ENCODE results near the gene PDIA6. TPM values are rescaled to one million over a fixed set of nuclear protein-coding genes. Genes with fewer than 3 reads are reported as not detected.

PDIA6 gene
- total and polyA plus RNA-seq, 2 donors from 2014 or later = 190 to 225 TPM

DNA sequence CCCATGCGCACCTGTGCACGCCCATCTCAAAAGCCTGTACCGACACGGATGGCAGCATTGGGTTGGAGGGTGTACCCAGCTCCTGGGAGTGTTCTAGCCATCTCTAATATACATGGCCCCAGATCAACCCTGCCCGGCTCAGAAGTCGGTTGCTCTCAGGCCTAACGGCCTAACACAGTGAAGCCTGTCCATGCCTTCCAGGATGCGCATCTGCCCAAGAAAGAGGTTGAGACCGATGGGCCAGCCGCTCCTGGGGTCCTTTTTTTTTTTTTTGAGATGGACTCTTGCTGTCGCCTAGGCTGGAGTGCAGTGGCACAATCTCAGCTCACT, 32.1 kb downstream of the PDIA6 start:
- H3K9me3 ChIP-seq (ENCODE audit: control insufficient read depth in 2 of 3, insufficient read depth in 1 of 3, low read length in 3 of 3) = no peaks in the 10 kb centered on the region
- no peak overlapping the region for H3K9ac ChIP-seq (ENCODE audit: low read length in 3 of 3)
- H3K4me1 ChIP-seq (ENCODE audit: control insufficient read depth in 2 of 3, insufficient read depth in 2 of 3, low read depth in 1 of 3, low read length in 3 of 3) = peaks cover 0 to 10% (median 4%) of the 10 kb centered on the region in 3 donors
- intact Hi-C loops (cut with DNase I) = no loop called here
- no peak for DNase-seq
- peaks cover 4 to 30% (median 23%) of the 10 kb centered on the region in 3 donors for H3K36me3 ChIP-seq (ENCODE audit: control insufficient read depth in 2 of 3, insufficient read depth in 3 of 3, low read length in 3 of 3)
- H3K4me3 ChIP-seq (ENCODE audit: low read length in 3 of 3) = no peak overlapping the region
- TF ChIP-seq, protein P1, sequence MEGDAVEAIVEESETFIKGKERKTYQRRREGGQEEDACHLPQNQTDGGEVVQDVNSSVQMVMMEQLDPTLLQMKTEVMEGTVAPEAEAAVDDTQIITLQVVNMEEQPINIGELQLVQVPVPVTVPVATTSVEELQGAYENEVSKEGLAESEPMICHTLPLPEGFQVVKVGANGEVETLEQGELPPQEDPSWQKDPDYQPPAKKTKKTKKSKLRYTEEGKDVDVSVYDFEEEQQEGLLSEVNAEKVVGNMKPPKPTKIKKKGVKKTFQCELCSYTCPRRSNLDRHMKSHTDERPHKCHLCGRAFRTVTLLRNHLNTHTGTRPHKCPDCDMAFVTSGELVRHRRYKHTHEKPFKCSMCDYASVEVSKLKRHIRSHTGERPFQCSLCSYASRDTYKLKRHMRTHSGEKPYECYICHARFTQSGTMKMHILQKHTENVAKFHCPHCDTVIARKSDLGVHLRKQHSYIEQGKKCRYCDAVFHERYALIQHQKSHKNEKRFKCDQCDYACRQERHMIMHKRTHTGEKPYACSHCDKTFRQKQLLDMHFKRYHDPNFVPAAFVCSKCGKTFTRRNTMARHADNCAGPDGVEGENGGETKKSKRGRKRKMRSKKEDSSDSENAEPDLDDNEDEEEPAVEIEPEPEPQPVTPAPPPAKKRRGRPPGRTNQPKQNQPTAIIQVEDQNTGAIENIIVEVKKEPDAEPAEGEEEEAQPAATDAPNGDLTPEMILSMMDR (IDR thresholded peaks at IDR 0.05; ENCODE audit: borderline replicate concordance, extremely low read depth, insufficient read depth) = no peak
- H3K27me3 ChIP-seq (ENCODE audit: control insufficient read depth, insufficient read depth, low read length) = no peaks in the 10 kb centered on the region
- no peak overlapping the region for H3K27ac ChIP-seq (ENCODE audit: low read depth in 2 of 2, low read length in 2 of 2)
- FAIRE-seq = no peak

DNA sequence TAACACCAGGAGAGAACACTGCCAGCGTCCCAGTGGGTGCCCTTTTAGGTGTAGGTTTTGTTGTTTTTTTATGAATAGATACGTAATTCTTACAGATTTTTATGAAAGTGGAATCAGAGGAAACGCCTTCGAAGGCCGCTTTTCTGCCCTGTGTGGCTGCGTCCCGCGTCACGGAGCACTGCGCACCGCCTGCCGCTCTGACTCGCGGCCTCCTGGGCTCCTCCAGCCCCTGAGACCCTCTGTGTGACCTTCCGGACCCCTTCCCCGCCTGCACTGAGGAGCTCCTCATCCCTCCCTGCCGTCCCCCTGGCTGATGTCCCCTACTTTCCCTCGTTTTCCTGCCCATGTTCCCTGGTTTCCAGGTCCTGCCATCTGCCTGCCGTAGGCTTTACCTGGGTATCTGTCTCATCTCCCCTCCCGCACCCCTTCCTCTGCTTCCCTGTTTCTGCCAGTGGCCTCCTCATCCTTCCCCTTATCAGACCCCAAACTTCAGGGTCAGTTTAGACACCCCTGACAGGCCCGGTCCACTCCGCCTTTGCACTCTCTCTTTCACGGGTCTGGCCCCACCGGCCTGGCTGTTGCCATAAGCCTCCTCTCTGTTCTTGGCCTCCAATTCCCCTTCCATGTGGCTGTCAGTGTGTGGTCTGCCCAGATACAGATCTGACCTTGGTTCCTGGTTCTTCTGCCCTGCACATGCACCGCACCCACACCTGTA, 32.7 kb downstream of the PDIA6 start:
- TF ChIP-seq, protein P1 (IDR thresholded peaks at IDR 0.05; ENCODE audit: borderline replicate concordance, extremely low read depth, insufficient read depth) = no peak
- Histone ChIP-seq H3K9me3 (ENCODE audit: control insufficient read depth in 2 of 3, insufficient read depth in 1 of 3, low read length in 3 of 3) (no peaks in the 10 kb centered on the region), H3K27ac (ENCODE audit: low read depth in 2 of 2, low read length in 2 of 2) (no peak overlapping the region), H3K4me1 (ENCODE audit: control insufficient read depth in 2 of 3, insufficient read depth in 2 of 3, low read depth in 1 of 3, low read length in 3 of 3) (peaks cover 0 to 7% (median 4%) of the 10 kb centered on the region in 3 donors), H3K27me3 (ENCODE audit: control insufficient read depth, insufficient read depth, low read length) (no peaks in the 10 kb centered on the region), H3K9ac (ENCODE audit: low read length in 3 of 3) (no peak overlapping the region), H3K4me3 (ENCODE audit: low read length in 3 of 3) (no peak overlapping the region), H3K36me3 (ENCODE audit: control insufficient read depth in 2 of 3, insufficient read depth in 3 of 3, low read length in 3 of 3) (peaks cover 4 to 26% (median 23%) of the 10 kb centered on the region in 3 donors)
- FAIRE-seq = no peak
- intact Hi-C loops (cut with DNase I) = no loop called here
- DNase-seq = no peak

- no peak overlapping the region for H3K9ac ChIP-seq (ENCODE audit: low read length in 3 of 3)
- FAIRE-seq (no peak), DNase-seq (peak in 1 of 5 donors; percentile 58)
- intact Hi-C loops (cut with DNase I) = no loop called here
- no peak overlapping the region for H3K4me3 ChIP-seq (ENCODE audit: low read length in 3 of 3)
- no peak overlapping the region for H3K27ac ChIP-seq (ENCODE audit: low read depth in 2 of 2, low read length in 2 of 2)
- peaks cover 2 to 16% (median 13%) of the 10 kb centered on the region in 3 donors for H3K36me3 ChIP-seq (ENCODE audit: control insufficient read depth in 2 of 3, insufficient read depth in 3 of 3, low read length in 3 of 3)
- TF ChIP-seq, protein P1 (IDR thresholded peaks at IDR 0.05; ENCODE audit: borderline replicate concordance, extremely low read depth, insufficient read depth) = no peak
- no peaks in the 10 kb centered on the region for H3K27me3 ChIP-seq (ENCODE audit: control insufficient read depth, insufficient read depth, low read length)
- no peaks in the 10 kb centered on the region for H3K9me3 ChIP-seq (ENCODE audit: control insufficient read depth in 2 of 3, insufficient read depth in 1 of 3, low read length in 3 of 3)
- no peaks in the 10 kb centered on the region for H3K4me1 ChIP-seq (ENCODE audit: control insufficient read depth in 2 of 3, insufficient read depth in 2 of 3, low read depth in 1 of 3, low read length in 3 of 3)
Observed at GRCh38 chr2:10778724-10779115, 33.9 kb downstream of the PDIA6 start.
